Astrocyte (in vitro differentiated cells and primary cell): ENCODE results near the gene RAET1L.

Source experiments
- EZH2 ChIP-seq: IDR thresholded peaks from 2 replicates; pipeline ENCODE4 v1.6.1; 2012; ENCODE audit warnings: mild to moderate bottlenecking, low read length, inconsistent platforms; ENCODE audit not compliant: insufficient read depth
- TF ChIP-seq, protein P1 (sequence below): IDR thresholded peaks from 2 replicates; pipeline ENCODE4 v1.5.1; 2011; ENCODE audit warnings: low read depth, mild to moderate bottlenecking, inconsistent platforms, low read length, moderate library complexity; ENCODE audit not compliant: insufficient read depth

- TF ChIP-seq, protein P1, sequence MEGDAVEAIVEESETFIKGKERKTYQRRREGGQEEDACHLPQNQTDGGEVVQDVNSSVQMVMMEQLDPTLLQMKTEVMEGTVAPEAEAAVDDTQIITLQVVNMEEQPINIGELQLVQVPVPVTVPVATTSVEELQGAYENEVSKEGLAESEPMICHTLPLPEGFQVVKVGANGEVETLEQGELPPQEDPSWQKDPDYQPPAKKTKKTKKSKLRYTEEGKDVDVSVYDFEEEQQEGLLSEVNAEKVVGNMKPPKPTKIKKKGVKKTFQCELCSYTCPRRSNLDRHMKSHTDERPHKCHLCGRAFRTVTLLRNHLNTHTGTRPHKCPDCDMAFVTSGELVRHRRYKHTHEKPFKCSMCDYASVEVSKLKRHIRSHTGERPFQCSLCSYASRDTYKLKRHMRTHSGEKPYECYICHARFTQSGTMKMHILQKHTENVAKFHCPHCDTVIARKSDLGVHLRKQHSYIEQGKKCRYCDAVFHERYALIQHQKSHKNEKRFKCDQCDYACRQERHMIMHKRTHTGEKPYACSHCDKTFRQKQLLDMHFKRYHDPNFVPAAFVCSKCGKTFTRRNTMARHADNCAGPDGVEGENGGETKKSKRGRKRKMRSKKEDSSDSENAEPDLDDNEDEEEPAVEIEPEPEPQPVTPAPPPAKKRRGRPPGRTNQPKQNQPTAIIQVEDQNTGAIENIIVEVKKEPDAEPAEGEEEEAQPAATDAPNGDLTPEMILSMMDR, result no peak
- no peak for TF ChIP-seq EZH2
Observed at GRCh38 chr6:150008588-150008987, 16.7 kb downstream of the RAET1L start.
